ENCODE data around the gene PROS1. TPM values are rescaled to one million over a fixed set of nuclear protein-coding genes. Genes with fewer than 3 reads are reported as not detected.
"Not testable (repeated sequence)": the region's sequence is repeated elsewhere in the genome, so short reads cannot be mapped to it uniquely, and the experiment has no call there.

PROS1 gene
- total RNA-seq, 1 donor from 2014 or later, result 43.9 TPM

DNA sequence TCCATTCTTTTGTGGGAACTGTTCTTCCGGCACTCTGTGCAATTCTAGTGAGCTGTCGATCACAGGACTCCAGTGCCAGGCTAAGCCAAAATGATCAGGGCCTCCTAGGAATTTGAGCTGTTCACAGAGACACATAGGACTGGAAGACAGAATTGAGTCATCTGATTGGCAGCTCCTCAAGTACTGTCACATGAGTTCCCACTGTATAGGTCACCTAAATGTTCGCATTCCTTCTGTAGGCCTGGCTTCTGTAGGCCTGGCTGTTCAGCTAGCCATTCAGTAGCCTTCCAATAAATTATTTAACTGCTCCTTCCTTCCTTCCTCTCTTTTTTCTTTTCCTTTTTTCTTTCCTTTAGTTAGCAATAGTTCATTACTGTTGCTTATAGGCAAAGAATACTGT is 4.3 kb downstream of the PROS1 start:
- no peak for DNase-seq

DNA sequence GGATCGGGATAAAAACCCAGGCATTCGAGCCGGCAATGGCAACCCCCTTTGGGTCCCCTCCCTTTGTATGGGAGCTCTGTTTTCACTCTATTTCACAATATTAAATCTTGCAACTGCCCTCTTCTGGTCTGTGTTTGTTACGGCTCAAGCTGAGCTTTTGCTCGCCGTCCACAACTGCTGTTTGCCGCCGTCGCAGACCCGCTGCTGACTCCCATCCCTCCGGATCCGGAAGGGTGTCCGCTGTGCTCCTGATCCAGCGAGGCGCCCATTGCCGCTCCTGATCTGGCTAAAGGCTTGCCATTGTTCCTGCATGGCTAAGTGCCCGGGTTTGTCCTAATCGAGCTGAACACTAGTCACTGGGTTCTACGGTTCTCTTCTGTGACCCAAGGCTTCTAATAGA is 8.6 kb downstream of the PROS1 start:
- DNase-seq, result not testable (repeated sequence)

DNA sequence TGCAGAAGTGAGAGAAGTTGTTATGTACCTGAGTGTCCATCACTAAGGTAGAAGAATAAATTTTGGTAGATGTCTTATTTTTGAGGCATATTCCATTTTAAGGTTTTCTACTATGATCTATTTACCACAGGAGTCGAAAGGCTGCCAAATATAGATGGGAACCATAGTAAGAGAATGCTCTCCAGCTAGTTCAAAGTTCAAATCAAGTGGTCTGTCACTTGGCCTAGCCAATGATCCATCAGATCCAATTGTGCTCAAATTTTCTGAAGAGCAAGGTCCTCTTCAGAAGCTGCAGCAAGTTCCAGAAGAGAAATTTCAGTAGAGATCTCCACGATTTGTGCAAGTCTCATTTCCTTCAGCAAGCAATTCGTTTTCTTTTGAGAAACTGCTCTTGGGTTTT is 10.9 kb downstream of the PROS1 start:
- DNase-seq, result no peak

GRCh38 chr3:93961489-93961888 is 12.2 kb downstream of the PROS1 start:
- peak; percentile 18 for DNase-seq

- no peak for DNase-seq
Measured at GRCh38 chr3:93961026-93961425, 12.7 kb downstream of the PROS1 start.

DNA sequence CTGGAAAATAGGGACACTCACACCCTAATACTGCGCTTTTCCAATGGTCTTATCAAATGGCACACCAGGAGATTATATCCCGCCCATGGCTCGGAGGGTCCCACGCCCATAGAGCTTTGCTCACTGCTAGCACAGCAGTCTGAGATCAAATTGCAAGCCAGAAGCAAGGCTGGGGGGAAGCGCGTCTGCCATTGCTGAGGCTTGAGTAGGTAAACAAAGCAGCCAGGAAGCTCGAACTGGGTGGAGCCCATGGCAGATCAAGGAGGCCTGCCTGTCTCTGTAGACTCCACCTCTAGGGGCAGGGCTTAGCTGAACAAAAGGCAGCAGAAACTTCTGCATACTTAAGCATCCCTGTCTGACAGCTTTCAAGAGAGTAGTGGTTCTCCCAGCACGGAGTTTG is 23.7 kb downstream of the PROS1 start:
- not testable (repeated sequence) for DNase-seq

- DNase-seq, result not testable (repeated sequence)
Measured at GRCh38 chr3:93937485-93937884, 36.2 kb downstream of the PROS1 start.

- DNase-seq, result no peak
Measured at GRCh38 chr3:93936549-93936948, 37.1 kb downstream of the PROS1 start.

GRCh38 chr3:93934366-93935046 is 39.2 kb downstream of the PROS1 start:
- DNase-seq, result no peak

DNA sequence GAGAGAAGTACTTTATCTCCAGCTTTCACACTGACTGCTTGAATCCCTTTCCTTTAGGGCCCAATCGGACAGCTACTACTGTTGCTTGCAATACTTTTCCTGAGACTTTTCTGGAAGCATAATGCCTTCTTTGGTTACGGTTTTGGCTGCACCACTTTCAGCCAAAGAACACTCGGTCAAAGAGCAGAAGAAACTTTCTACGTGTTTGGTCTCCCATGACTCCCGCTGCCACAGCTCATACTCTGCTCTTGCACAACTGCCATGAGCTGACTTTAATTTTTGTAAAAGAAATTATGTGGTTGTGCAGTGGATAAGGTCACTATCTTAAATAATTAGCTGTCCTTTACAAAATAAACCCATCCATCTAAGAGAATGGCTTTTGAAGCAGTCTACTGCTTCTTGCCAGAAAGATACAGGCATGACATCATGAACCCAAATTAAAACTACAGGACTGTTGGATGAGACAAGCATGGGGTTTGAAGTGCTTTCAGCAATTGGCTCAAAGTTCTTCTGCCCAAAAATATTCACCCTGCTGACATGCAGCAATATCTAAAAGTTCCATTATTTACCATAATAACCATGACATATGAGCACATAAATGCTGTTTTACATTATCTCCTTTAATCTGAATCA is 42.0 kb downstream of the PROS1 start:
- no peak for DNase-seq

- no peak for DNase-seq
Measured at GRCh38 chr3:93930041-93930440, 43.7 kb downstream of the PROS1 start.

- DNase-seq, result no peak
Measured at GRCh38 chr3:93926789-93927188, 46.9 kb downstream of the PROS1 start.

DNA sequence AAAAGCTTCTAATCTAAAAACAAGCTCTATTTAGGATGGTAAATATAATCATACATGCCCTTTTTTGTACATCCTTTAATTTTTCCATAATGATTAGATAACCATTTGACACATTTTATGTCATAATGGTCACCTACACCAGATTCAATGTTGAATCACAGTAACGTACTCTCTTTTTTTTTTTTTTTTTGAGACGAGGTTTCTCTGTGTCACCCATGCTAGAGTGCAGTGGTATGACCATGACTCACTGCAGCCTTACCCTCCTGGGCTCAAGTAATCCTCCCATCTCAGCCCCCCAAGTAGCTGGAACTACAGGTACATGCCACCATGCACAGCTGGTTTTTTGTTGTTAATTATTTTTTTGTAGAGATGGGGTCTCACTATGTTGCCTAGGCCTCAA is 49.2 kb downstream of the PROS1 start:
- DNase-seq, result no peak

GRCh38 chr3:93923006-93923405 is 50.7 kb downstream of the PROS1 start:
- DNase-seq, result no peak

DNA sequence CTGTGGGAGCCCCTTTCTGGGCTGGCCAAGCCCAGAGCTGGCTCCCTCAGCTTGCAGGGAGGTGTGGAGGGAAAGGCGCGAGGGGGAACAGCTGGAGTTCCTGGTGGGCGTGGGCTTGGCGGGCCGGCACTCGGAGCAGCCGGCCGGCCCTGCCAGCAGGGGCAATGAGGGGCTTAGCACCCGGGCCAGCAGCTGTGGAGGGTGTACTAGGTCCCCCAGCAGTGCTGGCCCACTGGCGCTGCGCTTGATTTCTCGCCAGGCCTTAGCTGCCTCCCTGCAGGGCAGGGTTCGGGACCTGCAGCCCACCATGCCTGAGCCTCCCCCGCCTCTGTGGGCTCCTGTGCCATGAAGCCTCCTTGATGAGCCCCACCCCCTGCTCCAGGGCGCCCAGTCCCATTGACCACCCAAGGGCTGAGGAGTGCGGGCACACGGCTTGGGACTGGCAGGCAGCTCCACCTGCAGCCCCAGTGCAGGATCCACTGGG is 56.1 kb downstream of the PROS1 start:
- DNase-seq, result not testable (repeated sequence)

DNA sequence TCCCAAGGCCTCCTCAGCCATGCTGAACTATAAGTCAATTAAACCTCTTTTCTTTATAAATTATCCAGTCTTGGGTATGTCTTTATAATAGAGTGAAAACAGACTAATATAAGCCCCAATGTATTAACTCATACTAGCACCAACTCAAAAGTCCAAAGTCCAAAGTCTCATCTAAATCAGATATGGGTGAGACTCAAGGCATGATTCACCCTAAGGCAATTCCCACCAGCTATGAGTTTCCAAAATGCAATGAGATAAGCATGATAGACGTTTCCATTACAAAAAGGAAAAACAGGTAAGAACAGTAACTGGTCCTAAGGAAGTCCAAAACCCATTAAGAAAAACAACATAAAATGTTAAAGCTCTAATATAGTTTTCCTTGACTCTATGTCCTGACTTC is 60.1 kb downstream of the PROS1 start:
- DNase-seq, result not testable (repeated sequence)

DNA sequence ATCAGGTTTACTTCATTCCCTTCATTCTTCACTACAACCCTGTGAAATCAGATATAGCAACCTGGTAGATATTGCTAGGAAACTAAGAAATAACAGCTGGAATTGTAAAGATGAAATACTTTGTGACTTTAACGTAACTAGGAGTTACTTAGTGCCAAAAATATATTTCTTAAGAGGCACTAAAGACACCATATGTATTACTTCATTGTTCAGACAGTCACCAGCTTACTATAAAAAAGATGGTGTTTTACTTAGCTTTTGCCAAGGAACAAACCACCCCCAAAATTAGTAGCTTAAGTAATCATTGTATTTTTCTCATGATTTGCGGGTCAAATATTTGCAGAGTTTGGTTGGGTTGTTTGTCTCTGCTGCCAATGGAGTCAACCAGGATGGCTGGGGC is 62.5 kb downstream of the PROS1 start:
- DNase-seq, result no peak

GRCh38 chr3:93910097-93910496 is 63.6 kb downstream of the PROS1 start:
- DNase-seq, result peak; percentile 0

DNA sequence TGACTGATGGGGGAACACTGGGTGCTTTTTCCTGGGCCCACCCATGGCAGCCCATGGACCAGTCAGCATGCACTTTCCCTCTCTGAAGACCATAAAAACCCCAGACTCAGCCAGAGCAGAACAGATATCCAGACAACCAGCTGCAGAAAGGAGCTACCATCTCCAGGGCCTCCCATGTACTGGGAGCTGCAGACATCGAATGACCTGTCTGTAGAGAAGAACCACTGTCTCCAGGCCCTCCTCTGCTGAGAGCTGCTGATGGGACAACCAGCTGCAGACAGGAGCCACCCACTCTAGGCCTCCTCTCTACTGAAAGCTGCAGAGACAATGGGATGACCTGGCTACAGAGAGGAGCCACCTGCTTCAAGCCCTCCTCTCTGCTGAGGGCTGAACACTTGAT is 66.6 kb downstream of the PROS1 start:
- no peak for DNase-seq

GRCh38 chr3:93906245-93906644 is 67.5 kb downstream of the PROS1 start:
- no peak for DNase-seq

GRCh38 chr3:93904568-93904967 is 69.1 kb downstream of the PROS1 start:
- no peak for DNase-seq

DNA sequence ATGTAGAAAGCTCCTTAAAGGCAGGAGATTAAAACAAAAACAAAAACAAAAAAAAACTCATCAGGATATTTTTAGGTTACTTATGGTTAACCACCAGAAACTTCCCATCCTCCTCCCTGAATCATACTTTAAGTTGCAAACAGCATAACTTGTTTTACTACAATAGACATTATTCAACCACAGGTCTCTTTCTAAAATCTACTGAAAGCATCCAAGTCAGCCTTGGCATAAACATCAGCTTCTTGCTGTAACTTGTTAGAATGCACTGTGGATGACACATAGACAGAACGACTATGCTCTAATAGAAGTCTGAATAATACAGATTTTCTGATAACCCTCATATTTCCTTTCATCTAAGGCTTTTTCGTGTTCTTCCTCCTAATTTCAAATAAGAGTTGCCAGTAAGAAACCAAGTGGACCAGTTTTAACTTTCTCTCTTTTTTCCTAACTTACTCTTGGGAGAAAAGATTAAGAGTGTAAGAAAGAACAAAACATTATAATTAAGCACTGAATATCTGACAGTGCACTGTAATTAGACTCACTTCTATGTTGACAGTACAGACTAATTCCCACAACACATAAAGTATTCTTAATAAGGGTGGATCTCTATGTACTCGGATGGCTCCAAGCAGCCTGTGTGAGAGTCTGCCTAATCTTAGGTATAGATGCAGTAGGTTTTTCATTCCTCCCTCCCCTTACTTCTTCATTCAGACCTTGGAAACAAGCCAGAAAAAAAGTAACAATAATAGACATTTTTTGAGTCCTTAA is 95.3 kb downstream of the PROS1 start:
- DNase-seq, result not testable (repeated sequence)

- not testable (repeated sequence) for DNase-seq
Measured at GRCh38 chr3:93877427-93877826, 96.3 kb downstream of the PROS1 start.
